NB4 (cell line): Measurements from ENCODE around the gene TEAD1.

Experiments
- MYC ChIP-seq: IDR thresholded peaks from 2 replicates; pipeline ENCODE4 v1.6.1; 2011; ENCODE audit warnings: low read depth, low read length
- POLR2A ChIP-seq: IDR thresholded peaks from 2 replicates; pipeline ENCODE4 v1.6.1; 2011; ENCODE audit warnings: mild to moderate bottlenecking; ENCODE audit not compliant: insufficient read length; ENCODE audit errors: extremely low read depth
- TF ChIP-seq, protein P1 (sequence below): IDR thresholded peaks from one replicate; pipeline ENCODE4 v1.5.1; 2012; ENCODE audit warnings: low read depth, low read length
- TF ChIP-seq, protein P2 (sequence below): IDR thresholded peaks from 2 replicates; pipeline ENCODE4 v1.6.1; 2011; ENCODE audit warnings: low read depth, low read length

DNA sequence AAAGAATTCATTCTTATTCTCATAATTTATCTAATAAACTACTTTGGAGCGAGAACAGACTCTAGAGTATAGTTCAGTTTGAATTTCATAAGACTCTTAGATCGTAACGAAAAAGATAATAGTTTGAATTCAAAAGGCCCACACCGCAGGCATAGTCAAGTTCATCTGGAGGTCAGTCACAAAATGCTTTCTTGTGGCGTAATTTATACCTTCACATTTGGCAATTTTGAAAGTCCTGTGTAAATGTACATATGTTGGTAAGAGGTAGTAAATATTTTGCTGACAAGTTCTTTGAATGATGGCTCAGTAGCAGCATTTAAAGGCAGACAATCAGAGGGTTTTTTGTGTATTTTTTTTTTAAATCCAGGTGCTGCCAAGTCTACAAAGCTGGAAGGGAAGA is 88.1 kb downstream of the TEAD1 start:
- no peak for TF ChIP-seq POLR2A
- TF ChIP-seq, protein P1, sequence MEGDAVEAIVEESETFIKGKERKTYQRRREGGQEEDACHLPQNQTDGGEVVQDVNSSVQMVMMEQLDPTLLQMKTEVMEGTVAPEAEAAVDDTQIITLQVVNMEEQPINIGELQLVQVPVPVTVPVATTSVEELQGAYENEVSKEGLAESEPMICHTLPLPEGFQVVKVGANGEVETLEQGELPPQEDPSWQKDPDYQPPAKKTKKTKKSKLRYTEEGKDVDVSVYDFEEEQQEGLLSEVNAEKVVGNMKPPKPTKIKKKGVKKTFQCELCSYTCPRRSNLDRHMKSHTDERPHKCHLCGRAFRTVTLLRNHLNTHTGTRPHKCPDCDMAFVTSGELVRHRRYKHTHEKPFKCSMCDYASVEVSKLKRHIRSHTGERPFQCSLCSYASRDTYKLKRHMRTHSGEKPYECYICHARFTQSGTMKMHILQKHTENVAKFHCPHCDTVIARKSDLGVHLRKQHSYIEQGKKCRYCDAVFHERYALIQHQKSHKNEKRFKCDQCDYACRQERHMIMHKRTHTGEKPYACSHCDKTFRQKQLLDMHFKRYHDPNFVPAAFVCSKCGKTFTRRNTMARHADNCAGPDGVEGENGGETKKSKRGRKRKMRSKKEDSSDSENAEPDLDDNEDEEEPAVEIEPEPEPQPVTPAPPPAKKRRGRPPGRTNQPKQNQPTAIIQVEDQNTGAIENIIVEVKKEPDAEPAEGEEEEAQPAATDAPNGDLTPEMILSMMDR, result no peak
- TF ChIP-seq, protein P2, sequence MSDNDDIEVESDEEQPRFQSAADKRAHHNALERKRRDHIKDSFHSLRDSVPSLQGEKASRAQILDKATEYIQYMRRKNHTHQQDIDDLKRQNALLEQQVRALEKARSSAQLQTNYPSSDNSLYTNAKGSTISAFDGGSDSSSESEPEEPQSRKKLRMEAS, result no peak
- TF ChIP-seq MYC, result no peak
